Heart left ventricle (tissue), 13 donors: Measurements from ENCODE around the gene PRMT3.
A peak's percentile ranks its signal among the peaks of the same experiment; 100 is the strongest.

Source experiments
- CTCF ChIP-seq, 12 donors: fragments of 200-600 bp; sonication (generic) in 4 of 12; IDR thresholded peaks; one replicate each; pipeline versions ENCODE4 v1.5.0 to v1.8.0; 2018 to 2022; ENCODE audit warnings: antibody characterized with exemption in 12 of 12, mild to moderate bottlenecking in 5 of 12
- POLR2A ChIP-seq, 2 donors: fragments of 450-650 bp; IDR thresholded peaks; one replicate each; pipeline ENCODE4 v1.6.1; 2017; ENCODE audit warnings: antibody characterized with exemption in 2 of 2, mild to moderate bottlenecking in 2 of 2, moderate library complexity in 2 of 2
- donor health status: ischemic (EF 13 %, LVEDD 7.1; RV severe dilation, severe dysfunction).
- donor health status: DM: no; HTN: yes; CAD: no.
- donor health status: DM: no; HTN: no; CAD: no.
- donor health status: ischemic (EF 25% LVEDD 6.9; RV normal size, moderate dysfunction).
- donor health status: ischemic (EF 25% LVEDD 5.7; RV mildly dilated, moderate dysfunction).
- donor health status: ischemic (EF 35%, LVEDD 5.7; RV mildly dilated, moderate dysfunction).
- donor health status: nonischemic (EF 11% LVEDD 7.7; RV severe dilation, severe dysfunction).
- donor health status: DM: yes; HTN: yes; CAD: no.
- donor health status: PGD.
- donor health status: ischemic (EF 29% LVEDD 5.4; RV normal size, mild dysfunction).
- donor health status: nonischemic (EF 23%, LVEDD 6.1; RV moderate dilation, normal function).

- TF ChIP-seq CTCF (IDR thresholded peaks at IDR 0.05), result peak in 1 of 12 donors; percentile 2
- no peak for TF ChIP-seq POLR2A (IDR thresholded peaks at IDR 0.05)
Observed at GRCh38 chr11:20388096-20389055, 860 bp downstream of the PRMT3 start.
